Measurements from ENCODE around the gene SLBP.

SLBP gene

DNA sequence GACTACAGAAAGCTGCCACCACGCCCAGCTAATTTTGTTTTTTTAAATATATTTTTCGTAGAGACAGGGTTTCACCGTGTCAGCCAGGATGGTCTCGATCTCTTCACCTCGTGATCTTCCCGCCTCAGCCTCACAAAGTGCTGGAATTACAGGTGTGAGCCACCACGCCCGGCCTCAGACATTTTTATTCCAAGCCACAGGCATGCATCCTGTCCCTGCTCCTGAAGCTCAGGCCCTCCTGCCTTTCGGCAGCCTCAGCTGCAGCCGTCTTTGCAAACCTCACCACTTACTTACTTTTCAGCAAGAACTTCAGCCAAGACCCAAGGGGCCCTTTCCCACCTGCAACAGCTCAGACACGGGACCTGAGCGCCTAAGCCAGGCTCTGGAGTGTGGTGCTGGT lies 54.0 kb downstream of the SLBP start:
- in situ Hi-C loops (cut with MboI; ENCODE audit: low sequenced_read_pairs), result no loop called here

DNA sequence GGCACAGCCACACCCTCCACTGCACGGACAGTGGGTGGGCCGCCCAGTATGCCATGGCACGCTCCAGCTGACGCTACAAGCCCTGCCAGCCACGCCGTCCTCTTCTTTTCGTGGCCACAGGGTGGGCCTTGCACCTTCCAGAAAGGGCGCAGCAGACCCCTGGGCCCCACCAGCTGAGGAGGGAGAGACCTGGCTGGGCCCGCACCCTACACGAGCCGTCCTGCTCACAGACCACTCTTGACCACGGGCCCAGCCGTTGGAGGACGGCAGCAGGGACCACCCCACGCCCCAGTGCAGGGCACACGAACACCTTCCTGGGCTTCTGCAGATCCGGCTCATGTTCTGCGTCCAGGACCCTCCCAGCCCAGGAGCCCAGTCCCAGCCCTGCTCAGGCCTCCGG lies 55.1 kb downstream of the SLBP start:
- in situ Hi-C loops (cut with MboI; ENCODE audit: low sequenced_read_pairs), result no loop called here

- in situ Hi-C loops (cut with MboI; ENCODE audit: low sequenced_read_pairs), result no loop called here
Measured at GRCh38 chr4:1656132-1656531, 56.0 kb downstream of the SLBP start.

- in situ Hi-C loops (cut with MboI; ENCODE audit: low sequenced_read_pairs), result no loop called here
Measured at GRCh38 chr4:1655676-1656075, 56.4 kb downstream of the SLBP start.

- in situ Hi-C loops (cut with MboI; ENCODE audit: low sequenced_read_pairs), result no loop called here
Measured at GRCh38 chr4:1655081-1655480, 57.0 kb downstream of the SLBP start.

GRCh38 chr4:1654216-1654955 lies 57.7 kb downstream of the SLBP start:
- in situ Hi-C loops (cut with MboI; ENCODE audit: low sequenced_read_pairs), result no loop called here

DNA sequence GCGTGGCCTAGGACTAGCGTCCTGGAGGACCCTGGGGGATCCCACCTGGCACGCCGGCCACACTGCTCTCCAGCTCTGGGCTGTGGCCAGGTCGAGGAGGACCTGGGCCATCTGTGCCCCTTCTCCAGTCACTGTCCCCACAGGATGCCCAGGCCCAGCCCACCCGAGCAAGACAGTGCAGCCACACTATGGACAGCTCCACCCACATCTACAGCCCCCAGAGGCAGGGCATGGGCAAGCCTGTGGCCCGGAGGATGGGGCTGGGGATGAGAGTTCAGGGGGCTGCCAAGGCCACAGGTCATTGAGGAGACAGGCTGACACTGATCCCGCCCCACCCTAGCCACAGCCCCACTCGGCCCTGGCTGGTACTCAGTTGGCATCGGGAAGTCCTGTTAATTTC lies 58.3 kb downstream of the SLBP start:
- in situ Hi-C loops (cut with MboI; ENCODE audit: low sequenced_read_pairs), result no loop called here

DNA sequence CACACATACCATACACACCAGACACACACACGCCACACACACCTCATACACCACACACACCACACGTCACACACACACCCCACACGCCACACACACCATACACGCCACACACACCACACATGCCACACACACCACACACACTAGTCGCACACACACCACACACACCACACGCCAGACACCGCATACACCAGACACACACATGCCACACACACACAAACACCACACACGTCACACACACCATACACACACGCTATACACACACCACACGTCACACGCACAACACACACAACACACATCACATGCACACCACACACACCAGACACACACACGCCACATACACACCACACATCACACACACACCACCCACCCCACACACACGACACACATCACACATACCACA lies 60.0 kb downstream of the SLBP start:
- in situ Hi-C loops (cut with MboI; ENCODE audit: low sequenced_read_pairs), result no loop called here

DNA sequence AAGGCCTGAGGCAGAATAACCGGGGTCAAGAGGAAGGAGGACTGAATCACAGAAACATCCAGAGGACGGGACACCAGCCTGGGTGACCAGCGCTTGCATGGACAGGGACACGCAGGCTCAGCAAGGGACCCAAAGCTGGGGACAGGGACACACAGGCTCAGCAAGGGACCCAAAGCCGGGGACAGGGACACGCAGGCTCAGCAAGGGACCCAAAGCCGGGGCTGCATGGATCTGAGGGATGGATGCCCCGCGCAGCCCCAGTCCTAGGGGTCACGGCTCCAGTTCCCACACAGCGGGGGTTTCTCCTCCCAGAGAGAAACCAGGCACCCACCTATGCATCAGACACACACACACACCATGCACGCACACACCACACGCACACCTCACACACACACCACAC lies 60.5 kb downstream of the SLBP start:
- in situ Hi-C loops (cut with MboI; ENCODE audit: low sequenced_read_pairs), result no loop called here

DNA sequence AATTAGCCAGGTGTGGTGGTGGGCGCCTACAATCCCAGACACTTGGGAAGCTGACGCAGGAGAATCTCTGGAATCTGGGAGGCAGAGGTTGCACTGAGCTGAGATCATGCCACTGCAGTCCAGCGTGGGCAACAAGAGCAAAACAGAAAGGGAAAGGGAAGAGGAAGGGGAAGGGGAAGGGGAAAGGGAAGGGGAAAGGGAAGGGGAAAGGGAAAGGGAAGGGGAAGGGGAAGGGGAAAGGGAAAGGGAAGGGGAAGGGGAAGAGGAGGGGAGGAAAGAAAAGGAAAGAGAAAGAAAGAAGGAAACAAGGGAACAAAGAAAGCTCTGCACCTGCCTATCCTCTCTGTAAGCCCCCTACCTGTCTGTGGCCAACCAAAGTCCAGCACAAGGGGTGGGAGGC lies 63.2 kb downstream of the SLBP start:
- in situ Hi-C loops (cut with MboI; ENCODE audit: low sequenced_read_pairs), result no loop called here

- in situ Hi-C loops (cut with MboI; ENCODE audit: low sequenced_read_pairs), result no loop called here
Measured at GRCh38 chr4:1647432-1647831, 64.7 kb downstream of the SLBP start.

- in situ Hi-C loops (cut with MboI; ENCODE audit: low sequenced_read_pairs), result no loop called here
Measured at GRCh38 chr4:1646690-1647089, 65.4 kb downstream of the SLBP start.

GRCh38 chr4:1644891-1645657 lies 67.0 kb downstream of the SLBP start:
- in situ Hi-C loops (cut with MboI; ENCODE audit: low sequenced_read_pairs), result no loop called here

GRCh38 chr4:1643971-1644735 lies 68.0 kb downstream of the SLBP start:
- in situ Hi-C loops (cut with MboI; ENCODE audit: low sequenced_read_pairs), result no loop called here

Data from HL-60/S4 treated with phorbol 12-myristate 13-acetate at 8.2 ng/mL for 4 days and 3 days (cell line).